ENCODE measurements around the gene ST7.

DNA sequence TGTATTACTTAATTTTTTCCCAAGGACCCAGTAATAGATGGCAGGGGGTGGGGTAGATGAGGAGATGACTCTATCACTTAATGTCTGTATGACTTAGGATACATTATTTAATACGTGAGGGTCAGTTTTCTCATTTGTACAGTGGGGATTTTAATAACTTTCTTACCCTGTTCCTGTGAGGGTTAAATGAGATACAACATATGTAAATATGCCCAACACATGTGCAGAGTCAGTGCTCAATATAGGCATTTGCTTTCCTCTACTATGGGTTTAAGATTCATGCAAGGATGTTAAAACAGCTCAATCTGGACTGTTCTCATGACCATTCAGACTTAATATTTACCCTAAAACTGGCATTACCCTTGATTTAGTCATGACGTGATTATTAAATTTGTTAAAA, 31.2 kb downstream of the ST7 start:
- TF ChIP-seq, protein P1, sequence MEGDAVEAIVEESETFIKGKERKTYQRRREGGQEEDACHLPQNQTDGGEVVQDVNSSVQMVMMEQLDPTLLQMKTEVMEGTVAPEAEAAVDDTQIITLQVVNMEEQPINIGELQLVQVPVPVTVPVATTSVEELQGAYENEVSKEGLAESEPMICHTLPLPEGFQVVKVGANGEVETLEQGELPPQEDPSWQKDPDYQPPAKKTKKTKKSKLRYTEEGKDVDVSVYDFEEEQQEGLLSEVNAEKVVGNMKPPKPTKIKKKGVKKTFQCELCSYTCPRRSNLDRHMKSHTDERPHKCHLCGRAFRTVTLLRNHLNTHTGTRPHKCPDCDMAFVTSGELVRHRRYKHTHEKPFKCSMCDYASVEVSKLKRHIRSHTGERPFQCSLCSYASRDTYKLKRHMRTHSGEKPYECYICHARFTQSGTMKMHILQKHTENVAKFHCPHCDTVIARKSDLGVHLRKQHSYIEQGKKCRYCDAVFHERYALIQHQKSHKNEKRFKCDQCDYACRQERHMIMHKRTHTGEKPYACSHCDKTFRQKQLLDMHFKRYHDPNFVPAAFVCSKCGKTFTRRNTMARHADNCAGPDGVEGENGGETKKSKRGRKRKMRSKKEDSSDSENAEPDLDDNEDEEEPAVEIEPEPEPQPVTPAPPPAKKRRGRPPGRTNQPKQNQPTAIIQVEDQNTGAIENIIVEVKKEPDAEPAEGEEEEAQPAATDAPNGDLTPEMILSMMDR (IDR thresholded peaks at IDR 0.05), result no peak
- TF ChIP-seq EZH2 (IDR thresholded peaks at IDR 0.05; ENCODE audit: borderline replicate concordance, insufficient read depth, low read depth, low read length, poor library complexity, severe bottlenecking), result no peak
